IPS-20b (cell line): ENCODE measurements around the gene HMCN2.

Experiments
- H3K27ac ChIP-seq: one replicate; pipeline ENCODE4 v1.5.1; 2013; ENCODE audit warnings: low read length
- H3K27me3 ChIP-seq: 2 replicates; pipeline ENCODE4 v1.6.1; 2013; ENCODE audit warnings: mild to moderate bottlenecking, low read length, inconsistent platforms; ENCODE audit not compliant: insufficient read depth
- H3K36me3 ChIP-seq: 2 replicates; pipeline ENCODE4 v1.6.1; 2013; ENCODE audit warnings: low read depth, mild to moderate bottlenecking, inconsistent platforms, low read length, moderate library complexity; ENCODE audit not compliant: insufficient read depth
- H3K4me1 ChIP-seq: 2 replicates; pipeline ENCODE4 v1.6.1; 2013; ENCODE audit warnings: mild to moderate bottlenecking, control low read depth, inconsistent platforms, low read length, moderate library complexity; ENCODE audit not compliant: insufficient read depth
- H3K4me3 ChIP-seq: 2 replicates; pipeline ENCODE4 v1.5.1; 2013; ENCODE audit warnings: mild to moderate bottlenecking, low read length, inconsistent platforms
- H3K9ac ChIP-seq: 2 replicates; pipeline ENCODE4 v1.6.1; 2013; ENCODE audit warnings: low read depth, mild to moderate bottlenecking, inconsistent platforms, low read length, moderate library complexity
- H3K9me3 ChIP-seq: 2 replicates; pipeline ENCODE4 v1.6.1; 2013; ENCODE audit warnings: mild to moderate bottlenecking, low read depth, low read length, inconsistent platforms; ENCODE audit not compliant: insufficient read depth

Gene HMCN2

DNA sequence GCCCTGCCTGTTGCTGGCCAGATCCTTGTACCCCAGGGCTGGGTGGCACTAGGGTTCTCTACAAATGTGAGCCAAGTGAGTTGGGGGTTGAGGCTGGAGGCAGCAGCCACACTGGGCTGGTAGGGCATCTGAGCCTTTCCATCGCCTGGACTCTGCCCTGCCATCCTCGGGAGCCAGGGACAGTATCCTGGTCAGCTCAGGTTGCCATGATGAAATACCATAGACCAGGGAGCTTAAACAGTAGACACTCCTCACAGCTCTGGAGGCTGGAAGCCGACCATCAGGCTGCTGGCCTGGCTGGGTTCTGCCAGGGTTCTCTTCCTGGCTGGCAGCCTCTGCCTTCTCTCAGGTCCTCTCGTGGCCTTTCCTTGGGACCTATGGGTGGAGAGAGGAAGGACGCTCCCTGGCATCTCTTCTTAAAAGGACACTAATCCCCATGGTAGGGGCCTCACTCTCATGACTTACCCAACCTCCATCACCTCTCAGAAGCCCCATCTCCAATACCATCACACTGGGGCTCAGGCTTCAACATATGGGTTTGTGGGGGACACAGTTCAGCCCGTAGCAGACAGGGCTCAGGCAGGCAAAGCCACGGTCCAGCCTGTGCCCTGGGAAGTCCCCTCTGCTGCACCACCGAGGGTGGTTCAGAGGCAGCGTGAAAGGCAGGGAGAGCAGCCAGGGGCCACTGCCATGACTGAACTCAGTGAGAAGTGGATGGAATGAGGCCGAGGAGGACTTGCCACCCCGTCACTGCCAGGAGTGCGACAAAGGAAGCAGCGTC, 50.1 kb downstream of the HMCN2 start:
- no peaks in the 10 kb centered on the region for H3K36me3 ChIP-seq
- no peak overlapping the region for H3K4me3 ChIP-seq
- no peak overlapping the region for H3K9ac ChIP-seq
- H3K9me3 ChIP-seq = no peaks in the 10 kb centered on the region
- no peaks in the 10 kb centered on the region; the same call in 1 of the 2 replicates for H3K4me1 ChIP-seq
- peak overlapping the region; percentile 14 for H3K27ac ChIP-seq
- no peaks in the 10 kb centered on the region for H3K27me3 ChIP-seq

DNA sequence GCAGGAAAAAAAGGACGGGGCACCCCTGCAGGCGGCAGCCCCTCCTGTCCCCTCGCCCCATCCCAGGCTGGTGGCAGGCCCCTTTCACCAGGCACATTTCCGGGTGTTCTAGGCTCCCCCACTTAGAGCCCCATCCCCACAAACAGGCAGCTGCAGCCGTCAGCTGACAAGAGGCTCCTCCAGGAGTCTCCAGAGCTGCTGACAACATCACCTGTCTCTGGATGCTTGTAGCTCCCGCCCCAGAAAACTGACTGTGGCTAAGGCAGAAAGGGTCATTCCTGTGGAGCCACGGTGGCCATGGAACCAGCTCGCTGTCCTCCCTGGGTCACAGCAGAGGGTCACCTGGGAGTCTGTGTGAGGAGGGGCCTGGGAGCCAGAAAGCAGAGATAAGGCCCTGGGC, 50.9 kb downstream of the HMCN2 start:
- Histone ChIP-seq H3K9ac (no peak overlapping the region), H3K9me3 (no peaks in the 10 kb centered on the region), H3K27me3 (no peaks in the 10 kb centered on the region), H3K4me1 (no peaks in the 10 kb centered on the region; the same call in 1 of the 2 replicates), H3K27ac (no peak overlapping the region), H3K4me3 (no peak overlapping the region), H3K36me3 (no peaks in the 10 kb centered on the region)

DNA sequence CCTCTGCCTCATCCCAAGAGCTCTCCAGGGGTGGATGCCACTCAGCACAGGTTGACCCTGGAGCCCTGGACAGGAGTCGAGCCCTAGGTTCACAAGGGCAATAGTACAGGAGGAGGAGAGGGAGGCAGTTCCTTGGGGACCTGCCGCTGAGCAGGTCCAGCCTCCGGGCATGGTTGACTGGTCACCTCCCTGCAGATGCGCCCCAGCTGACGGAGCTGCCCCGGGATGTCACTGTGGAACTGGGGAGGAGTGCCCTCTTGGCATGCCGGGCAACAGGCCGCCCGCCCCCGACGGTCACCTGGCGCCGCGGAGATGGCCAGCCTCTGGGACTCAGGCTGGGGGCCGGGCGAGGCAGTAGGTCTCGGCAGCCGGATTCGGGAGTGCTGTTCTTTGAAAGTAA, 53.7 kb downstream of the HMCN2 start:
- no peaks in the 10 kb centered on the region; the same call in 1 of the 2 replicates for H3K4me1 ChIP-seq
- no peak overlapping the region for H3K4me3 ChIP-seq
- H3K36me3 ChIP-seq = no peaks in the 10 kb centered on the region
- H3K9ac ChIP-seq = no peak overlapping the region
- no peak overlapping the region for H3K27ac ChIP-seq
- H3K27me3 ChIP-seq = no peaks in the 10 kb centered on the region
- H3K9me3 ChIP-seq = no peaks in the 10 kb centered on the region

DNA sequence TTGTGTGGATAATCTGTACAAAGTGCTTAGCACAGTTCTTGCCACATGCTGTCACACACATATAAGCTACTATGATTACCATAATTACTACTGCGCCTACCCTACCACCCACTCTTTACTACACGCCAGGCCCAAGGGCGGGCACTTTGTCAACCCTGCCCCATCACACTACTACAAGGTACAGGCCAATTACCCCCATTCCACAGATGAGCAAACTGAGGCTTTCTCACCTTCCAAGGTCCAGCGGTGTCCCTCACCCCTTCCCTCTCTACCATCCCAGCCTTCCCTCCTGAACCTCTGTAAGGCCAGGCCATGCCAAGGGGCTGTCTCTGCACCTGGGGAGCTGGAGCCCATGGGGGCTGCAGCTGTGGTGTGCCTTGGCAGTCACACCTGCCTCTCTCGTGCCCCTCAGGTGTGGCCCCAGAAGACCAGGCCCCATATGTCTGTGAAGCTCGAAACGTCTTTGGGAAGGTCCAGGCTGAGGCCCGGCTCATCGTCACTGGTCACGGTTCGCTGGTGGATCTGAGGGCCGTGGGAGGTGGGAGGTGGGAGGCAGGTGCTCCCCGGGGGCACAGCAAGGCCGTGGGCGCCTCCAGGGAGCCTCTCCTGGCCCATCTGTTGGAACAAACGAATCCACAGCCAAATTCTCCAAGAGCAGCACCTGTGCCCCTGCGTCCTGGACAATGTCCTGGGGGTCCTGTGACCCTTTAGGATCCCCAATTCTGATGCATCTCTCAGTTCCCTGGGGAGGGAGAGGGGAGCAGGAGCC, 54.6 kb downstream of the HMCN2 start:
- Histone ChIP-seq H3K27ac (no peak overlapping the region), H3K36me3 (no peaks in the 10 kb centered on the region), H3K9ac (no peak overlapping the region), H3K4me3 (no peak overlapping the region), H3K9me3 (no peaks in the 10 kb centered on the region), H3K4me1 (no peaks in the 10 kb centered on the region; the same call in 1 of the 2 replicates), H3K27me3 (no peaks in the 10 kb centered on the region)

DNA sequence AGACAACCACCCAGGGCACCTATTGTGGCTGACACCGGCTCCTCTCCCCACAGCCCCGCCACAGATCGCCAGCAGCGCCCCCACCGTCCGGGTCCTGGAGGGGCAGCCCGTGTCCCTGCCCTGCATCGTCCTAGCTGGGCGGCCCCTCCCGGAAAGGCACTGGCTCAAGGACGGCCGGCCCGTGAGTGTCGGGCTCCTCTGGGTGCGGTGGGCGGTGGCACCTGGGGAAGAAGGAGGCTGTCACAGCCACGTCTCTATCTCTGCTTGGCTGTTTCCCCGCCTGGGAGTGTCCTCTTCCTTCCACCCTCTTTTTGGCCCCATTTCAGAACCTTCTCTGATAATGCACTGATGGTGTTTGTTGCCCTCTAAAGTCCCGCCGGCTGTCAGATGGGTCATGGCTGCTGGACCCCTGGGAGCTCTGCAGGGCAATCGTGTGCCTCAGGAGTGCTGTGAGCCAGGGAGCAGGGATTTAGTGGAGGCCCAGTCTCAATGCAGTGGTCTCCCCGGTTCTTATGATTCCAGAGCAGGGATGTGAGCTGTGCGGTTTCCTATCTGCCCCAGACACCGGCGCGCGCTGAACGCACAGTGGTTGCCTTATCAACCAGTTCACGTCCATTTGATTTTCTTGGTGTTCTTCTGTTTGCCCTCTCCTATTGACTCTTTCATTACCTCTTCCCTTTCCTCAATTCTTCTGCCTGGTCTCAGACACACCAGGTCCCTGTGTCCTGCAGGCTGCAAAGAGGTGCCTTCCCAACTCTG, 55.3 kb downstream of the HMCN2 start:
- no peaks in the 10 kb centered on the region for H3K27me3 ChIP-seq
- no peak overlapping the region for H3K27ac ChIP-seq
- no peak overlapping the region for H3K9ac ChIP-seq
- no peaks in the 10 kb centered on the region for H3K36me3 ChIP-seq
- H3K4me3 ChIP-seq = no peak overlapping the region
- no peaks in the 10 kb centered on the region for H3K9me3 ChIP-seq
- no peaks in the 10 kb centered on the region; the same call in 1 of the 2 replicates for H3K4me1 ChIP-seq

DNA sequence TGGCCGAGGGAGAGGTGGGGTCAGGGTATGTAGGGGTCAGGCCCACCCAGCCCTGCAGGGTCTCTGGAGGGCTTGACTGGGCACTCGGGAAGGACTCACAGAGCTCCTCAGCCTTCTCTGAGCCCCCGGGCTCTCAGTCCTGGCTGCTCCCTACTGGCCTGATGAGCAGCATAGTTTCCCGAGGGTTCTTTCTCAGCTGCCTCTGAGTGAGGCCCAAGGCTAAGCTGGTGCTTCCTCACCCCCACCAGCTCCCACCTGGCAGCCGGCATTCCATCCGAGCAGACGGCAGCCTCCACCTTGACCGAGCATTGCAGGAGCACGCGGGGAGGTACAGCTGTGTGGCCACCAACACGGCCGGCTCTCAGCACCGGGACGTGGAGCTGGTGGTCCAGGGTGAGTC, 56.0 kb downstream of the HMCN2 start:
- no peaks in the 10 kb centered on the region for H3K36me3 ChIP-seq
- H3K27me3 ChIP-seq = no peaks in the 10 kb centered on the region
- no peak overlapping the region for H3K27ac ChIP-seq
- no peak overlapping the region for H3K4me3 ChIP-seq
- H3K9ac ChIP-seq = no peak overlapping the region
- no peaks in the 10 kb centered on the region for H3K9me3 ChIP-seq
- no peaks in the 10 kb centered on the region for H3K4me1 ChIP-seq

DNA sequence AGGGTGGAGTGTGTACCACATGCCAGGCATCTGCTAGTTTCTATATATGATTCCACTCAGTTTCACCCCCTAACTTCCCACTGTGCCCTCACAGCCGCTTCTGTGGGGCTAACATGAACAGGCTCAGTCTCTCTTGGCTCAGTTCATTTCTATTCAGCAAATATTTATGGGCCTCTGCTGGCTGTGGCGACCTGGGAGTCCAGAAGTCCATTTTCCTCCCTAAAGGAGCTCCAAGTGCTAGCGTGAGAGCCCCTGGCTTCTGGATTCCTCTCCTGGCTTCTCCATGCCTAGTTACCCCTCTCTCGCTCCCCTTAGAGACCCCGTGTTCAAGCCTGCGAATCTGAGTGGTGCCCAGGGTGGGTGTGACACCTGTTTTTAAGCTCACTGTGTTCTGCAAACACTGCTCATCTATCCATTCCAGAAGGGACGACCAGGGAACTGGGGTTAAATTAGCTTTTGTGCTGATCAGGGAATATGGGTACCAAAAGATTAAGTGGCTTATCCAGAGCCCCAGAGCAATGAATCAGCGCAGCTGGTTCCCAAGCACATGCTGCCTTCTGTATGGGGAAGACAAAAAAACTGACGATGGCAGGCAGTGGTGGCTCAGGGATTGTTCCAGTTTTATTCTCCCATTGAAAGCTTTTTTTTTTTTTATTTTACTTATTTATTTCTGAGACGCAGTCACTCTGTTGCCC, 57.6 kb downstream of the HMCN2 start:
- H3K27me3 ChIP-seq = no peaks in the 10 kb centered on the region
- no peaks in the 10 kb centered on the region for H3K36me3 ChIP-seq
- H3K27ac ChIP-seq = no peak overlapping the region
- H3K9ac ChIP-seq = no peak overlapping the region
- H3K9me3 ChIP-seq = no peaks in the 10 kb centered on the region
- no peak overlapping the region for H3K4me3 ChIP-seq
- H3K4me1 ChIP-seq = no peaks in the 10 kb centered on the region

DNA sequence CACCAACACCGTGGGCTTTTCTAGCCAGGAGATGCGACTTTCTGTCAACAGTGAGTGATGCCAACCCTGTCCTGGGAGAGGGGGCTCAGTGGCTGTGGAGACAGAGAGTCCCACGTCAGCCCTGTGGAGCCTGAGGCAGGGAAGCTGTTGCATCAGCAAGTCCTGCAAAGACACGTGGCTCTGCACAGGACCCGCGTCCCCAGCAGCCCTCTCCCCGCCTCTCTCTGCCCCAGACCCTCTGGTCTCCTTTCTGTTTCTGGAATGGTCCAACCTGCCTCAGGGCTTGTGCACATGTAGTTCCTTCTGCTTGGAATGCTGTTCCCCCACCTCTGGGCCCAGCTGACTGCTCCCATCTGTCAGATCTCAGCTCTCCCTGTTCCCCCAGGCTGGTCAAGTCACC, 60.4 kb downstream of the HMCN2 start:
- Histone ChIP-seq H3K36me3 (0 out of 2 replicates have a peak, but pooled peaks cover 4% of the 10 kb centered on the region), H3K9me3 (no peaks in the 10 kb centered on the region), H3K4me1 (no peaks in the 10 kb centered on the region), H3K9ac (no peak overlapping the region), H3K27me3 (no peaks in the 10 kb centered on the region), H3K4me3 (no peak overlapping the region), H3K27ac (no peak overlapping the region)

DNA sequence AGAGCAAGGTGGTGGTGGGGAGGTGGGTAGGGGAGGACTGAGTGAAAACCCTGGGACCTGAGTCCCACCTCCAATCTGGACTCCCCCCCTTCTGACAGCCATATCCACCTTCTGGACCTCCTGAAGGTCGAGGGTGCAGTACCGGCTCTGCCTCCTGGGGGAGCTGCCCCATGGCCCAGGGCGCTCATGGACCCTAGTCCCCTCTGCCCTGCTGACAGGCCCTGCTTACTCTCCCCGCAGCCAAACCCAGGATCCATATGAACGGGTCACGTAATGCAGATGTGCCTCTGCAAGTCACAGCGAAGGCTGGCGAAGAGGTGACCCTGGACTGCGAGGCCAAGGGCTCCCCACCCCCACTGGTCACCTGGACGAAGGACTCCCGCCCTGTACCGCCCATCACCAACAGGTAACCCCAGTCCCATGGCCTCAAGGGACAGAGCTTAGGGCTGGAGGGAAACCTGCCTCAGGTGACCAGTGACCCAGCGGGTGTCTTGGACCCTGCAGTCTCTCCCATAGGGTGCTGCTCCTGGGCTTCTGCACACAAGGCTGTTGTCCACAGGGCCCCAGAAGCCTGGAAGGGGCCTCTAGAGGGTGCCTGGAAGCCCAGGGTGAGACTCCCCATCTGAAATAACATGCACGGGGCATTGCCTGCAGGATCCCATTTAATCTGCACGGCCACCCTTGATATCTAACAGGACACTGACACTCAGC, 61.7 kb downstream of the HMCN2 start:
- H3K27ac ChIP-seq = no peak overlapping the region
- no peaks in the 10 kb centered on the region for H3K4me1 ChIP-seq
- no peak overlapping the region for H3K4me3 ChIP-seq
- H3K9ac ChIP-seq = no peak overlapping the region
- H3K36me3 ChIP-seq = 0 out of 2 replicates have a peak, but pooled peaks cover 4% of the 10 kb centered on the region
- no peaks in the 10 kb centered on the region for H3K27me3 ChIP-seq
- no peaks in the 10 kb centered on the region for H3K9me3 ChIP-seq

DNA sequence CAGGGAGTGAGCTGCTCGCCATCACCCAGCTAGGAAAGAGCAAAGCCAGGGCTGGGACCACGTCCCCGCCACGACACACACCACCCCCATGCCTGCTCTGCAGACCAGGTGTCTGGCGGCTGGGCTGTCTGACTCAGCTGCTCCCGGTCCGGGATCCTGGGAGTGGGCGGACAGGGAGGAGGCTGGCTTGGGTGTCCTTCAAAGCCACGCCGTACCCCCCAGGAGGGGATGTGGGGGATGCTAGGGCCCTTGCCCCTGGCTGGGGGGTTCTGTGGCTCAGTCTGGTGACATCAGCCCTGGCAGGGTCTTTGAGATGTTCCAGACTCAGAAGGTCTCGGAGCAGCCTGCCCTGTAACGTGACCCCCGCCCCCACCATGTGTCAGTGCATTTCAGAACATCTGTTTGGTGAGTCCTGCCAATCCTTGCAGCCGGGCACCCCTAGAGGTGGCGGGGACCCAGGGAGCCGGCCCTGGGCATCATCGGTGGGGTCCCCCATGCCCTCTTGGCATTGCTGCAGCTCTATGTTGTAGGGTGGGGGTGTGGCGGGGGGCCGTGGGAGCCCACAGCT, 62.3 kb downstream of the HMCN2 start:
- Histone ChIP-seq H3K27ac (no peak overlapping the region), H3K9me3 (no peaks in the 10 kb centered on the region), H3K4me1 (no peaks in the 10 kb centered on the region), H3K27me3 (no peaks in the 10 kb centered on the region), H3K4me3 (no peak overlapping the region), H3K9ac (no peak overlapping the region), H3K36me3 (0 out of 2 replicates have a peak, but pooled peaks cover 4% of the 10 kb centered on the region)
